Measurements from ENCODE around the gene EFNA5. TPM values are rescaled to one million over a fixed set of nuclear protein-coding genes. Genes with fewer than 3 reads are reported as not detected.

The EFNA5 gene
- total and polyA plus RNA-seq, 5 donors from 2014 or later = 0.73 TPM; not detected in 4

DNA sequence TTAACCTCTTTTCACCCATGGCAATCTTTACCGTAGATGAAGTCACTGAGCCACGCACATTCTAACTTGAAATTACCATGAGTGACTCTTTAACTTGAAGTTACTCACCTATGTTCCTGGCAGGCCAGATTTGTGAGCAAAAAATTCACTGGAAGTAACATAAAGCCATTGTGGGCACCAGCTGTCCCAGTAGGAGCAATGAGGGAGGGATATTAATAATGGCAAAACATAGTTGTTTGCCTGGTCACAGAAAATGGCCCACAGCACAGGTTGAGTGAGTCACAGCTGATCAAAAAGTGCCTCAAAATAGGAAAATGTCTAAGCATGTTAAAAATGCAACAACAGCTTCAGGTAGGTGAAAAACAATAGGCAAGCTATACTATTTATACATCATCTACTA lies 146.6 kb downstream of the EFNA5 start:
- Histone ChIP-seq H3K4me3 (ENCODE audit: low read depth, low read length) (no peak overlapping the region), H3K9me3 (ENCODE audit: control insufficient read depth in 2 of 2, low read length in 2 of 2) (no peaks in the 10 kb centered on the region), H3K36me3 (ENCODE audit: control insufficient read depth, insufficient read depth, low read length) (no peaks in the 10 kb centered on the region), H3K27ac (ENCODE audit: insufficient read depth, low read length, poor library complexity, severe bottlenecking) (no peak overlapping the region), H3K27me3 (ENCODE audit: control insufficient read depth, insufficient read depth, low read length) (no peaks in the 10 kb centered on the region), H3K4me1 (ENCODE audit: control insufficient read depth, insufficient read depth, low read length, poor library complexity, severe bottlenecking) (no peaks in the 10 kb centered on the region)
- H3K4me3 Mint-ChIP-seq = no peak overlapping the region
- no peaks in the 10 kb centered on the region for H3K4me1 Mint-ChIP-seq
- peaks cover 0 to 4% (median 0%) of the 10 kb centered on the region in 7 donors for H3K9me3 Mint-ChIP-seq
- no peak overlapping the region for H3K27ac Mint-ChIP-seq
- H3K27me3 Mint-ChIP-seq = peaks cover 5% of the 10 kb centered on the region
- ATAC-seq (ENCODE audit: low read depth in 2 of 2) (no peak), DNase-seq (no peak)
- H3K36me3 Mint-ChIP-seq = no peaks in the 10 kb centered on the region

DNA sequence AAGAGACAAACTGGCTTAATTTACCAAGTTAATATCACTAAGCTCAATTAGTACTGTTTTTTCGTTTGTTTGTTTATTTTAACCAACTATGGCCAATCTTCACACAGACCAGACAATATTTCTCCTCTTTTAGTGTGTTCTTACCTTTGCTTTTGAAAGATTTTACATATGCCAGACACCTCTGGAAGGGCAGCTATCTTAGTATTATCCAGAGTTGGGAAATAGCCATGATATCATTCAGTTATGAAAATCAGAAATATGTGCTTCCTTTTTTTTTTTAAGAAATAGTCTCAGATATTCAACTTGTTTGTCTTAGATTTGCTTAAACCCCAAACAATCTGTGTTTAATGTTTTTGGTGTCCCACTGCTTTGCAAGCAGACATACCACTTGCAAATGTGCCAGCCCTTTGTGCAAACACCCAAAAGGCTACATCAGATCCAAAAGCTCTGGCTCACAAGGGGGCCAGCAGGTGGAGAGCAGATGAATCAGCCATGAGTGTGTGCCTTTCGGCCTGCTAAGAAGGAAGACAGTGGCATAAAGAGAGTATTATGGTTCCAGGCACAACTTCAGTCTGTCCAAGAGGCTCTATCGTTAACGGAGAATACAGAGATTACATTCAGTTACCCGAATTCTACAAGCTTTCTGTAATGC lies 147.6 kb downstream of the EFNA5 start:
- Histone ChIP-seq H3K9me3 (ENCODE audit: control insufficient read depth in 2 of 2, low read length in 2 of 2) (no peaks in the 10 kb centered on the region), H3K4me3 (ENCODE audit: low read depth, low read length) (no peak overlapping the region), H3K27ac (ENCODE audit: insufficient read depth, low read length, poor library complexity, severe bottlenecking) (no peak overlapping the region), H3K27me3 (ENCODE audit: control insufficient read depth, insufficient read depth, low read length) (no peaks in the 10 kb centered on the region), H3K36me3 (ENCODE audit: control insufficient read depth, insufficient read depth, low read length) (no peaks in the 10 kb centered on the region), H3K4me1 (ENCODE audit: control insufficient read depth, insufficient read depth, low read length, poor library complexity, severe bottlenecking) (no peaks in the 10 kb centered on the region)
- no peak overlapping the region for H3K27ac Mint-ChIP-seq
- DNase-seq = no peak
- no peaks in the 10 kb centered on the region for H3K36me3 Mint-ChIP-seq
- H3K4me1 Mint-ChIP-seq = no peaks in the 10 kb centered on the region
- ATAC-seq (ENCODE audit: low read depth in 2 of 2) = no peak
- H3K4me3 Mint-ChIP-seq = no peak overlapping the region
- H3K9me3 Mint-ChIP-seq = peaks cover 0 to 4% (median 0%) of the 10 kb centered on the region in 7 donors
- H3K27me3 Mint-ChIP-seq = peaks cover 4% of the 10 kb centered on the region

DNA sequence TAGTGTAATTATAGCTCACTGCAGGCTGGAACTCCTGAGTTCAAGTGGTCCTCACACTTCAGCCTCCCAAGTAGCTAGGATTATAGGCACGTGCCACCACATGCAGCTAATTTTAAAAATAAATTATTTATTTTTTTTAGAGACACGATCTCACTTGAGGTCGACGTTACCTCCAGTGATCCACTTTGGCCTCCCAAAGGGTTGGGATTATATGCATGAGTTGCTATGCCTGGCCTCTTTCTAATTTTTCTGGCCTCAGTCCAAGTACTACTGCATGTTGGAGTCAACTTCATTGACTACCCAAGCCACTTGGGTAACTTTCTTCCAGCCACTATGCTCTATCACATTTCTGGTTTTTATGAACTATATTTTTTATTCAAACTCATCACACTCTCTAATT lies 148.3 kb downstream of the EFNA5 start:
- no peaks in the 10 kb centered on the region for H3K9me3 Mint-ChIP-seq
- Histone ChIP-seq H3K4me1 (ENCODE audit: control insufficient read depth, insufficient read depth, low read length, poor library complexity, severe bottlenecking) (no peaks in the 10 kb centered on the region), H3K9me3 (ENCODE audit: control insufficient read depth in 2 of 2, low read length in 2 of 2) (no peaks in the 10 kb centered on the region), H3K4me3 (ENCODE audit: low read depth, low read length) (no peak overlapping the region), H3K27ac (ENCODE audit: insufficient read depth, low read length, poor library complexity, severe bottlenecking) (no peak overlapping the region), H3K27me3 (ENCODE audit: control insufficient read depth, insufficient read depth, low read length) (no peaks in the 10 kb centered on the region), H3K36me3 (ENCODE audit: control insufficient read depth, insufficient read depth, low read length) (no peaks in the 10 kb centered on the region)
- DNase-seq = no peak
- no peak for ATAC-seq (ENCODE audit: low read depth in 2 of 2)
- H3K36me3 Mint-ChIP-seq = no peaks in the 10 kb centered on the region
- H3K4me1 Mint-ChIP-seq = no peaks in the 10 kb centered on the region
- H3K27me3 Mint-ChIP-seq = no peaks in the 10 kb centered on the region
- no peak overlapping the region for H3K27ac Mint-ChIP-seq
- H3K4me3 Mint-ChIP-seq = no peak overlapping the region

DNA sequence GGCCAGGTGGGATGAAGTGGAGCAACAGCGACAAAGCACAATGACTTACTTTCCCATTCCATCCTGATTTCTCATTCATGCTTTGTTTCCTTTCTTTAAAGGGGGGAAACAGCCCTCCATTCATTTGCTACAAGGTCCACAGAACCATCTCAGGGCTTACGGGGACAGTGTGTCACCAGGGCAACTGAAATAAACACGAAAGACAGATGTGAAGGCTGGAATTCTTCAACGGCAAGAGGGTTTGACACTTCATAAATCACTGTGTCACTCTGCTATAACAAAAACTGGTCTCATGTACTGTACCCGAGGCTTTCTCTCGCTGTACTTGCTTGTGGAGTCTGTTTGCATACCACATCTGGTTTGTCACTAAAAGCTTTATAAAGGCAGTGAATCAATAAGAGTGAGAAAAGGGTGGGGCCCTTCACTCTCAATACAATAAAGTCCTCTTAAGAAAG lies 150.8 kb downstream of the EFNA5 start:
- no peaks in the 10 kb centered on the region for H3K27me3 ChIP-seq (ENCODE audit: control insufficient read depth, insufficient read depth, low read length)
- Mint-ChIP-seq H3K4me1 (no peaks in the 10 kb centered on the region), H3K4me3 (no peak overlapping the region), H3K36me3 (no peaks in the 10 kb centered on the region), H3K9me3 (peaks cover 0 to 3% (median 0%) of the 10 kb centered on the region in 7 donors), H3K27ac (no peak overlapping the region), H3K27me3 (no peaks in the 10 kb centered on the region)
- H3K9me3 ChIP-seq (ENCODE audit: control insufficient read depth in 2 of 2, low read length in 2 of 2) = no peaks in the 10 kb centered on the region
- ATAC-seq (ENCODE audit: low read depth in 2 of 2) (no peak), DNase-seq (no peak)
- no peaks in the 10 kb centered on the region for H3K4me1 ChIP-seq (ENCODE audit: control insufficient read depth, insufficient read depth, low read length, poor library complexity, severe bottlenecking)
- H3K36me3 ChIP-seq (ENCODE audit: control insufficient read depth, insufficient read depth, low read length) = no peaks in the 10 kb centered on the region
- no peak overlapping the region for H3K4me3 ChIP-seq (ENCODE audit: low read depth, low read length)
- H3K27ac ChIP-seq (ENCODE audit: insufficient read depth, low read length, poor library complexity, severe bottlenecking) = no peak overlapping the region

DNA sequence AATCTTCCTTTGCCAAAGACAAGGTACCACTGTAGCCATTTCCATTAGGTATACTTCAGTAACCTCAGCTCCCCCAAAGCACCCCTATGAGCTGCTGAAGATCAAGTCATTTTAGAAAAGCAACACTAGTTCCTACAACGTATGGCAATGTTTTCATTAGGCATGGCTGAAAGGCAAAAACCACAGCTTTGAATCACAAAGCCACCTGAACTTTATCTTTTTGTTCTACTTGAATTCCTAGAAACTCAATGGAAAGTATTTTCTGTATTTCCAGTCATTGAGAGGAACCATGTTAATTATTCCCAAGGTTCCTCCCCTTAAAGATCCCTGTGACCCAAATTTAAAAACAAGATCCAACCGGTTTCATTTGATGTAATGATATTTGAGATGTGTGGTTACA lies 152.1 kb downstream of the EFNA5 start:
- ATAC-seq (ENCODE audit: low read depth in 2 of 2) (no peak), DNase-seq (no peak)
- Histone ChIP-seq H3K36me3 (ENCODE audit: control insufficient read depth, insufficient read depth, low read length) (no peaks in the 10 kb centered on the region), H3K4me3 (ENCODE audit: low read depth, low read length) (no peak overlapping the region), H3K9me3 (ENCODE audit: control insufficient read depth in 2 of 2, low read length in 2 of 2) (no peaks in the 10 kb centered on the region), H3K27ac (ENCODE audit: insufficient read depth, low read length, poor library complexity, severe bottlenecking) (no peak overlapping the region), H3K27me3 (ENCODE audit: control insufficient read depth, insufficient read depth, low read length) (no peaks in the 10 kb centered on the region), H3K4me1 (ENCODE audit: control insufficient read depth, insufficient read depth, low read length, poor library complexity, severe bottlenecking) (no peaks in the 10 kb centered on the region)
- no peaks in the 10 kb centered on the region for H3K27me3 Mint-ChIP-seq
- H3K4me1 Mint-ChIP-seq = no peaks in the 10 kb centered on the region
- H3K9me3 Mint-ChIP-seq = peaks cover 0 to 5% (median 0%) of the 10 kb centered on the region in 7 donors
- H3K27ac Mint-ChIP-seq = no peak overlapping the region
- H3K4me3 Mint-ChIP-seq = no peak overlapping the region
- no peaks in the 10 kb centered on the region for H3K36me3 Mint-ChIP-seq

DNA sequence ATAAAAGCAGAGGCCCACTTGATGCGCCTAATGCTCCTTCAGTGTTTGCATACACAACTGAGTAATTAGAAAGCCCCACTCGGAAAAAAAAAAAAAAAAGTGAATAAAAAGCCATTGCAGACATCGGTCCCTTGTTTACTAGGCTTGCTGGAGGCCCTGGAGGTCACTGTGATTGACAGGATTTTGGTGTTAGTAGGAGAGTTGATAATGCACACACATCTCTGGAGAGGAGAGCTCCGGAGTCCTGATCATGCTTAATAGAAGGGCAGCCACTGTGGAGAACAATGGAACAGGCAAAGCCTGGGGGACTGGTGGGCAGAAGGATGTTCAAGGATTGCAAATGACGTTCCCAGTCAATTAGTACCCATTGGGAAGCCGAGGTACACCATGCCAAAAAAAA lies 152.5 kb downstream of the EFNA5 start:
- Mint-ChIP-seq H3K4me3 (no peak overlapping the region), H3K27me3 (no peaks in the 10 kb centered on the region), H3K4me1 (no peaks in the 10 kb centered on the region), H3K36me3 (no peaks in the 10 kb centered on the region), H3K27ac (no peak overlapping the region), H3K9me3 (peaks cover 0 to 5% (median 0%) of the 10 kb centered on the region in 7 donors)
- no peaks in the 10 kb centered on the region for H3K4me1 ChIP-seq (ENCODE audit: control insufficient read depth, insufficient read depth, low read length, poor library complexity, severe bottlenecking)
- H3K9me3 ChIP-seq (ENCODE audit: control insufficient read depth in 2 of 2, low read length in 2 of 2) = no peaks in the 10 kb centered on the region
- no peaks in the 10 kb centered on the region for H3K36me3 ChIP-seq (ENCODE audit: control insufficient read depth, insufficient read depth, low read length)
- H3K27ac ChIP-seq (ENCODE audit: insufficient read depth, low read length, poor library complexity, severe bottlenecking) = no peak overlapping the region
- no peak overlapping the region for H3K4me3 ChIP-seq (ENCODE audit: low read depth, low read length)
- H3K27me3 ChIP-seq (ENCODE audit: control insufficient read depth, insufficient read depth, low read length) = no peaks in the 10 kb centered on the region
- ATAC-seq (ENCODE audit: low read depth in 2 of 2) (no peak), DNase-seq (no peak)

DNA sequence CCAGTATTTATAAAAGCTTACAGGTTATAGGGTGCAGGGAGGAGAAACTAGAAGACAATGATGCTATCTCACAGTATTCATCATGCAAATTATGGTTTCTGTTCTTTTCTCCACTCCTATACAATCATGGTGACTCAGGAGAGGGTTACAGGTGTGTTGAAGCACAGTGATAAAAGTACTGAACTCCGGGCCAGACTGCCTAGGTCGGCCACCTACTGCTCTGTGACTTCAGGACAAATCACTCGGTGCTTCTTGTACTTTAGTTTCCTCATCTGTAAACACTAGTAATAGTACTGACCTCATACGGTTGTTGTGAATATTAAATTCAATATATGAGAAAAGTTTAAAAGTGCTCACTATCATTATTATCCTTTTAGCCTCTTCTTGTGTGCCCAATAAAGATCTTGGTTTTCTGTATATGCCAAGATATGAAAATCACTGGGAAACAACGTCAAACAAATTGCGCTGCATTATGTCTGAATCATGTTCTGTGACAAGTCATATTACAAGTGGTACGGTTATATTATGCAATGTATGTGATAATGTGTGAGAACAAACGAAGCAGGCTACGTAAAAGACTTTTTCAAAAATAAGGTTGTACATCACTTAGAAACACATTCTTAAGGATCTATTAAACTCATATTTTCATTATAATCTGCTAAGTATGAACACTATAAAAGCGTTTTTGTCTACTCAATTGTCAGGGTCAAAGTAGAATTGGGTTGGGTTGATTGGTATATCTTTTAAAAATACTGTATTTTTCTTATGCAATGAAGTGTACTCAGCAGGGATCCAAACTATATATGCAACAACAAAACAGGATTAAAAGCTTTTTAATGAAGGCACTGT lies 153.3 kb downstream of the EFNA5 start:
- no peak for ATAC-seq (ENCODE audit: low read depth in 2 of 2)
- no peak overlapping the region for H3K4me3 Mint-ChIP-seq

More for the DNA sequence above, 153.3 kb downstream of the EFNA5 start:
- H3K27ac ChIP-seq (ENCODE audit: insufficient read depth, low read length, poor library complexity, severe bottlenecking) = no peak overlapping the region
- no peaks in the 10 kb centered on the region for H3K36me3 ChIP-seq (ENCODE audit: control insufficient read depth, insufficient read depth, low read length)
- Mint-ChIP-seq H3K27me3 (no peaks in the 10 kb centered on the region), H3K36me3 (no peaks in the 10 kb centered on the region), H3K9me3 (peaks cover 0 to 5% (median 0%) of the 10 kb centered on the region in 7 donors), H3K4me1 (no peaks in the 10 kb centered on the region), H3K27ac (no peak overlapping the region)
- H3K27me3 ChIP-seq (ENCODE audit: control insufficient read depth, insufficient read depth, low read length) = no peaks in the 10 kb centered on the region
- H3K4me3 ChIP-seq (ENCODE audit: low read depth, low read length) = no peak overlapping the region
- no peaks in the 10 kb centered on the region for H3K4me1 ChIP-seq (ENCODE audit: control insufficient read depth, insufficient read depth, low read length, poor library complexity, severe bottlenecking)
- no peaks in the 10 kb centered on the region for H3K9me3 ChIP-seq (ENCODE audit: control insufficient read depth in 2 of 2, low read length in 2 of 2)
- DNase-seq = no peak

Measured in CD4-positive, CD25-positive, alpha-beta regulatory T cell (primary cell).